Heart right ventricle (tissue), 16 donors: ENCODE results near the gene EIF4G1. TPM values are rescaled to one million over a fixed set of nuclear protein-coding genes. Genes with fewer than 3 reads are reported as not detected.

Experiments used
- ATAC-seq, 8 donors: fragments of 200-7000 bp; cut with Tn5 transposase; one replicate each; pipeline ENCODE4 v1.9.1; 2020; ENCODE audit warnings: mild to moderate bottlenecking in 8 of 8, moderate library complexity in 8 of 8, moderate number of reproducible peaks in 1 of 8
- DNase-seq, 2 donors: peaks; one replicate each; pipeline ENCODE4 v3.0.0-alpha.2; 2020
- H3K27ac ChIP-seq, 10 donors: fragments of 200-600 bp; sonication (generic) in 2 of 10; one replicate each; pipeline versions ENCODE4 v1.5.0 to v1.8.0; 2020 to 2022; ENCODE audit warnings: mild to moderate bottlenecking in 3 of 10
- H3K27me3 ChIP-seq, 7 donors: fragments of 200-600 bp; one replicate each; pipeline ENCODE4 v1.8.0; 2021 to 2022; ENCODE audit warnings: mild to moderate bottlenecking in 2 of 7
- H3K36me3 ChIP-seq, 9 donors: fragments of 200-600 bp; sonication (generic) in 1 of 9; one replicate each; pipeline versions ENCODE4 v1.5.0 to v1.8.0; 2020 to 2022; ENCODE audit warnings: mild to moderate bottlenecking in 2 of 9
- H3K4me1 ChIP-seq, 9 donors: fragments of 200-600 bp; sonication (generic) in 1 of 9; one replicate each; pipeline versions ENCODE4 v1.5.0 to v1.8.0; 2020 to 2022; ENCODE audit warnings: mild to moderate bottlenecking in 4 of 9
- H3K4me3 ChIP-seq, 10 donors: fragments of 200-600 bp; sonication (generic) in 2 of 10; one replicate each; pipeline versions ENCODE4 v1.5.0 to v1.8.0; 2020 to 2022; ENCODE audit warnings: mild to moderate bottlenecking in 7 of 10, moderate library complexity in 2 of 10
- H3K9me3 ChIP-seq, 11 donors: fragments of 200-600 bp in 10 of 11; sonication (generic) in 2 of 11; one replicate each; pipeline versions ENCODE4 v1.5.0 to v1.8.0; 2013 to 2022; ENCODE audit warnings: mild to moderate bottlenecking in 2 of 11, control low read depth in 1 of 11, moderate library complexity in 1 of 11
- CTCF ChIP-seq, 9 donors: fragments of 200-600 bp; sonication (generic) in 2 of 9; IDR thresholded peaks; one replicate each; pipeline versions ENCODE4 v1.5.0 to v1.8.0; 2021 to 2022; ENCODE audit warnings: antibody characterized with exemption in 9 of 9, mild to moderate bottlenecking in 5 of 9, moderate library complexity in 1 of 9
- WGBS, 2 donors: extraction: QIAGEN DNeasy Blood & Tissue Kit; methylation state at CpG; one replicate each; pipeline ENCODE4 v1.1.7; 2013; ENCODE audit warnings: inconsistent platforms in 1 of 2; 5-methylcytosine and 5-hydroxymethylcytosine counted together
- intact Hi-C, 10 donors: fragments of 100-400 bp; cut with DNase I; formaldehyde crosslinking; loops; one replicate each; pipeline versions ENCODE4 v1.11.1 to v1.14.2; 2022
- polyA plus RNA-seq, 2 donors: library from polyadenylated mRNA; stranded (reverse); fragments of 200-250 nt; gene quantifications; one replicate each; pipeline ENCODE4 v1.2.3, GENCODE V29; 2013
- total RNA-seq, 10 donors: library from RNA; stranded (reverse); fragmentation: NEBNext Ultra II Directional in 3 of 10; extraction: Animal tissue kit (Norgen Biotek cat#: 25700) in 3 of 10; gene quantifications; one replicate each; pipeline versions ENCODE4 v1.2.1 to v1.2.4, GENCODE V29; 2021 to 2023
- donor health status: Arrhythmogenic right ventricular cardiomyopathy.
- donor health status: ischemic (EF 13 %, LVEDD 7.1; RV severe dilation, severe dysfunction).
- donor health status: healthy with polysubstance abuse.
- donor health status: DM: no; HTN: yes; CAD: no.
- donor health status: DM: no; HTN: no; CAD: no.
- donor health status: ischemic (EF 25% LVEDD 6.9; RV normal size, moderate dysfunction).
- donor health status: ischemic (EF 25% LVEDD 5.7; RV mildly dilated, moderate dysfunction).
- donor health status: healthy.
- donor health status: DM: yes; HTN: yes; CAD: no.
- donor health status: Ischemic cardiomyopathy.
- donor health status: ischemic (EF 35%, LVEDD 5.7; RV mildly dilated, moderate dysfunction).
- donor health status: nonischemic (EF 11% LVEDD 7.7; RV severe dilation, severe dysfunction).
- donor health status: DM: yes; HTN: yes; CAD: no.
- donor health status: PGD.
- donor health status: ischemic (EF 29% LVEDD 5.4; RV normal size, mild dysfunction).
- donor health status: nonischemic (EF 23%, LVEDD 6.1; RV moderate dilation, normal function).

The EIF4G1 gene
- total and polyA plus RNA-seq, 12 donors: 142 to 316 (median 209) TPM

- Histone ChIP-seq H3K27ac (no peak overlapping the region), H3K36me3 (peaks cover 0 to 28% (median 5%) of the 10 kb centered on the region in 9 donors), H3K27me3 (peaks cover 0 to 34% (median 20%) of the 10 kb centered on the region in 7 donors), H3K4me1 (peaks cover 8 to 39% (median 25%) of the 10 kb centered on the region in 9 donors), H3K9me3 (no peaks in the 10 kb centered on the region), H3K4me3 (no peak overlapping the region)
- DNase-seq (no peak), ATAC-seq (no peak)
- no peak for TF ChIP-seq CTCF (IDR thresholded peaks at IDR 0.05)
- whole genome bisulfite sequencing, 2 donors: 66 to 71% methylated on average over 5 of the region's 5 CpGs
- intact Hi-C loops: loop anchor here in 9 of 10 donors (2.0 to 10.0 kb wide), 8 partner anchors 94 to 412 kb away; no protein-coding TSS in a partner anchor
Observed at GRCh38 chr3:184372911-184373310, 58.5 kb downstream of the EIF4G1 start.

- TF ChIP-seq CTCF (IDR thresholded peaks at IDR 0.05): no peak
- Histone ChIP-seq H3K27ac (no peak overlapping the region), H3K27me3 (peaks cover 0 to 39% (median 25%) of the 10 kb centered on the region in 7 donors), H3K36me3 (peaks cover 0 to 22% (median under 1%) of the 10 kb centered on the region in 9 donors), H3K4me3 (no peak overlapping the region), H3K9me3 (no peaks in the 10 kb centered on the region), H3K4me1 (peaks cover 9 to 42% (median 27%) of the 10 kb centered on the region in 9 donors)
- intact Hi-C loops: loop anchor here in 9 of 10 donors (2.0 to 10.0 kb wide), 8 partner anchors 94 to 411 kb away; no protein-coding TSS in a partner anchor
- ATAC-seq: peak in 4 of 8 donors; percentile 36 to 68 (median 44)
- no peak for DNase-seq
- WGBS, 2 donors: 70 to 73% methylated on average over 6 of the region's 6 CpGs
Observed at GRCh38 chr3:184373422-184373821, 59.0 kb downstream of the EIF4G1 start.

- 86 to 88% methylated on average over 12 of the region's 12 CpGs for WGBS, 2 donors
- Histone ChIP-seq H3K27me3 (peaks cover 5 to 52% (median 38%) of the 10 kb centered on the region in 7 donors), H3K27ac (no peak overlapping the region), H3K9me3 (no peaks in the 10 kb centered on the region), H3K4me3 (no peak overlapping the region), H3K36me3 (no peaks in the 10 kb centered on the region), H3K4me1 (peaks cover 3 to 48% (median 23%) of the 10 kb centered on the region in 9 donors)
- ATAC-seq (no peak), DNase-seq (no peak)
- no peak for TF ChIP-seq CTCF (IDR thresholded peaks at IDR 0.05)
- intact Hi-C loops: loop anchor here in 8 of 10 donors (5.0 to 10.0 kb wide), 5 partner anchors 139 to 409 kb away; no protein-coding TSS in a partner anchor
Observed at GRCh38 chr3:184375747-184376461, 61.5 kb downstream of the EIF4G1 start.

- H3K9me3 ChIP-seq: no peaks in the 10 kb centered on the region
- no peak for TF ChIP-seq CTCF (IDR thresholded peaks at IDR 0.05)
- 77 to 94% methylated on average over 5 of the region's 5 CpGs for WGBS, 2 donors
- intact Hi-C loops: loop anchor here in 8 of 10 donors (5.0 to 10.0 kb wide), 5 partner anchors 137 to 407 kb away; no protein-coding TSS in a partner anchor
- DNase-seq: no peak
- H3K4me3 ChIP-seq: no peak overlapping the region
- H3K27me3 ChIP-seq: peaks cover 5 to 67% (median 53%) of the 10 kb centered on the region in 7 donors
- no peak for ATAC-seq
- no peaks in the 10 kb centered on the region for H3K36me3 ChIP-seq
- peak overlapping the region in 3 of 10 donors; percentile 19 to 81 (median 64) for H3K27ac ChIP-seq
- peaks cover 9 to 47% (median 21%) of the 10 kb centered on the region in 9 donors for H3K4me1 ChIP-seq
Observed at GRCh38 chr3:184377374-184377773, 63.0 kb downstream of the EIF4G1 start.
